AG20443 (cell line): ENCODE results near the gene MEIS1.

Source experiments
- DNase-seq: peaks from one replicate; pipeline ENCODE4 v3.0.0; 2012; ENCODE audit warnings: low spot score, mixed read lengths

Gene MEIS1

DNA sequence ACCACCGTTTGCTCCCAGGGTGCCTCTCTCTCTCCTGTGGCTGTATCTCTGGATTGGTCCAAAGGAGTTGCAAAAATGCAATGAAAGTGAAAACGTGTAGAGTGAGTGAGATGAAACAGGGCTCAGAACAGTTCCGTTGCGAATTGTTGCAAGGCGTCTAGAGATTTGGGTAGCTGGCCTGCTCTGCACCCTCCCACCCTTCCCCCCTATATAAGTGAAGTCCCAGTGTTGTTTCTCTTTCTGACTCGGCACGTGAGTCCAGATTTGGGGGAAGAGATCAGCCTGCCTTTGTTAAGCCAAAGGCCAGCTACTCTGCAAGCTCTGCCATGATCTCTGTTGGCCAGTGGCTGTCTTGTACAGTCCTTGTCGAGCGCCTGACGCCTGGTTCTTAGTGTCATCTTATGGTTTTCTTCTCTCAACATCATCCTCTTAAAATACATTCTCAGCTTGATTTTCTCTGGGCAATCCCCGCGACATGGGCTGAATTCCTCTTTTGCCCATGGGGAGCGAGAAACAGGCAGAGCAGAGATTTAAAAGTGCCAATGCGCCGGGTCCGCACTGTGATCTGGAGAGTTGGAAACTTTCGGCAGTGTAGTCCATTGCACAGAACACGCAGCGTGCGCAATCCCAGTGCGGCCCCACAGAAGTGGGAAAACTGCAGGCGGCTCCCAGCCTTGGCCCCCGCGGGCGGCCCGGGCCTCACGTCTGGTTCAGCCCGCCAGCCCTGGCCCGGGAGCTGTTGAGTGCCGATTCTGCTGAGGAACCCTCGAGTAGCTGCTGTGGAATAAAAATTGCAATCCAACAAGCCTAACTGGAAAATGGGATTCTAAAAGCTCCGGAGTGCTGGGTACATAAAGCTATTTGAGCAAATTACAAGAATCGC lies 9.3 kb downstream of the MEIS1 start:
- peak; percentile 23 for DNase-seq

DNA sequence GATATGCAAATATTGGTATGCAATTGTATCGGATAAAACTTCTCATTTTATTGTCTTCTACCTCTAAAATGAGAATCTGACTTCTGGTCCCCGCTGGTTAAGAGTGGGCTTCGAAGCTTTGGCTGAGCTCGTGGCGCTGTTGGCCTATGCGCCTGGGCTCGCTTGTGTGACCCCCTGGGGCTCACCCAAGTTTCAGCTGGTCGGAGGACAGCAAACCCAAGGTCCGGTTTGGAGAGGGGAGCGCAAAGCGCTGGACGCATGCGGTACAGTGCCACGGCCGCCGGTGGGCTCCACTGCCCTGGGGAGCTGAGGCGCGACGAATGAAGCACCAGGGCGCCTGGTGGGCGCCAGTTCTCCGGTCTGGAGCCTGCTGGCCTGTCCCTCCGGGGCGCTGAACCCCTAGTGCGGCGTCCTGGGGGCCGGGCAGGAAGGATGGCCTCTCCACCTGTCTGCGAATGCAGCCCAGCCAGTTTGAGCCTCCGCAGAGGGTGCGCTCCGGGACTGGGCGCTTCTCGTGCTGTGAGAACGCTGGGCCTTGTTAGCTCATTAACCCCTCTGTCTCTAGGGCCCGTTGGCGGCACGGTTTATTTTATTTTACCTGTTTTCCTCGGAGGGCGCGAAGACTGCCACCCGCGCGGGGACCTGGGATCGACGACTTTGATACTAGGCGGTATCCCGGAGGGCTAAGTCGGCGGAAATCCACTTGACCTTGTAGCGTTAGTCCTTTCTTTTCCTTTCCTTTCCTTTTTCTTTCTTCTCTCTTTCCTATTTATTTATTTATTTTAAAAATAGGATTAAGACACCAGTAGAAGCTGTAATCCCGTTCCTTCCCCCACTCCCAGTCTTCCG lies 10.4 kb downstream of the MEIS1 start:
- DNase-seq: peak; percentile 23

DNA sequence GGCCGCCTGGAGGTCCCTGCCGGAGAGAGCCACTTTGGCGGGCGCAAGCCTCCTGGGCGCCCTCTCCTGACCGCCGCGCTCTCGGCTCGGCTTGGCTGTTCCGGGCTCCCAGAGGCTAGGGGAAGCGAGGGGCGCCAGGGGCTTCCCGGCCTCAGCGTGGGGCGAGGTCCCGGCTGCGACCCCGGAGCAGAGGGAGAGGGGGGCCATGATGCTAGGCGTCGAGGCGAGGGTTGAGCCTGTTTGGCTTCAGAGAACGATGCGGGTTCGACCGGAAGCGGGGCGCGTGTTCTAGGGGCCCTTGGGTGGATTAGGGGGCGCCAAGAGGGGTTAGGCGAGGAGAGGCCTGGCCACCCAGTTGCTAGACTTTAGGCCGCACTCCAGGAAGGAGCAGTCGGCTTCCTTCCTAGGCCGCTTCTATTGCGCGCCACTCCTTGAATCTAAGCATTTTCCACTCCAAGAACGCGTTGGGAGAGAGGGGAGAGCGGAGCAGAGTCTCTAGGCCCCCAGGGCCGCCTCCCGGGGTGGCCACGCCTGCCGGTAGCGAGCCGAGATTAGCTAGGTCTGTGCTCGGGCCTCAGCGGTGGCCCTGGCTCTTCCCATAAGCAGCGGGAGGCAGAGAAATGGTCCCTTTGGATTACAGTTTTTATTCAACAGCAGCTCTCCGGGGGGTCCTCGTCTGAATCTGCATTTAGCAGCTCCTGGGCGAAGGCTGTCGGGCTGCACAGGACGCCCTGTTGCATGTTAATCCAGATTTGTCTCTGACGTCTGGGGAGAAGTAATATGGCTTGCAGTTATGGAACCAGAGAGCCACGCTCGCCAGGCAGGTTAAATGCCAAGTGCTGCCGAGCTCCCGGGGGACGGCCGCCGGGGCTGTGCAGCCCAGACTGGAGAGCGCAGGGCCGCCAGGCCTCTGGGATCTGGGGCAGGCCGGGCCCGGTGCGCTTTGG lies 11.3 kb downstream of the MEIS1 start:
- peak; percentile 54 for DNase-seq

DNA sequence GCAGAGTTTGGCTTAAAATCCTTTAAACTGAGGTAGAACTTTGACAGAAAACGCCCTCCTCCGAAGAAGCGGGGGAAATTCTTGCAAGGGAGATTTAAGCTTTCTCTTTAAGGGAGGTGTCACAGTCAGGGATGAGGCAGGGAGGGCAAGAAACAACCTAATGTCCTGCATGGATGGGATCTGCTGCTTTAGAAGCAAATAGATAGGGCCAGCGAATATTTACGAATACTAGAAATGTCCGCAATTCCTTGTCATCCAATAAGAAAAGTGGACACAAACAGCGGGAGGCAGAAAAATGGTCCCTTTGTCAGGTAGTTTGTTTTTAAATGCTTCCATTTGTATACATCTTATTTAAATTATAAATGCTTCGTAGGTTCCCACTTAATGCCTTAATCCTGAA lies 12.0 kb downstream of the MEIS1 start:
- no peak for DNase-seq

DNA sequence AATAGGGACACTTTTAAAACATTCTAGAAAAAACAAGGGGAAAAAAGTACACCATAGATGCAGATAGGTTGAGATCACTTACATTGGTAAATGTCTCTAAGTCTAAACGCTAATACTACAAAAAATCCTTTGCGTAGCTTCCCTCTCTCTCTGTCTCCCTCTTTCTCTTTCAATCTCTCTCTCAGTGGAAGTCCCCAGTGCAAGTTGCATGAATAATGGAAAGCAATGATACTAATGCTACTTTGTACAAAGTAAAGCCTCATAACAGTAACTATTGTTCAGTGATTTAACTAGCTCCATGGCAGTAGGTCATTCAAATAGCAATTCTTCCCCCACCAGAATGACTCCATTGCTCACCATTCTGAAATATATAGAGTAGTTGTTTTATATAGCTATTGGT lies 12.8 kb downstream of the MEIS1 start:
- no peak for DNase-seq

DNA sequence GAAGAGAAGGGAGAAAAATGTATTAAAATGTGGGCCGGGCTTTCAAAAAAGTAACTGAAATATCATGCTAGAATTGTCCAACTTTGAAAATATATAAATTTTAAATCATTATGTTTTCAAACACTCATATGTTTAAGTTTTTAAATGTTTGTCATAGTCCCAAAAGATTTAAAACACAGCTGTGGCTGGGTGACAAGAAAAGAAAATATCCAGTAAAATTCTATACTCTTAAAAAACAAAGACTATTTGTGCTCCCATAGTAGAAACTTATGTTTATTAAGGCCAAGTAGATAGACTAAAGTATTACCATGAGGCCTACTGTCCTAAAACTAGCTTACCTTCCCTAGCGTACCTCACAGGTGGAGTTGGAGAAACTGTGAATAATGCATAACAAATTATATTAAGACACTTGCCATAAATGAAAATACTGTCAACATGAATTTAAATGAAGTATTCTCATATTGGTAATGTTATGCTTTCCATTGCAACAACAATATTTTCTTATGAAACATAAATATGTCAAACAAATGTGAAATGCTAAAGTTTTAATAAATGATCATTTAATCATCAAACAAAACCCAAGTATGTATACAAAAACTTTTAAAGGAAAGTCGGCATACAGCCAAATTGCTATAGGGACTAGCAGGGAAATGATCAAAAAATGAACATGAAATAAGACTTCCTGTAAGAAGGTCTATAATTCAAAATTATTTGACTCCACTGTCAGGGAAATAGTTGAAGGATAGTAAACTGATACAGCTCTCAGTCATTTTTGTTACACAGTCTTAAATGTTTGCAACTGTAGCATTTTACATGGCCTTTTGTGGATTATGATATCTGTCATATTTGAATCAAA lies 13.4 kb downstream of the MEIS1 start:
- no peak for DNase-seq

DNA sequence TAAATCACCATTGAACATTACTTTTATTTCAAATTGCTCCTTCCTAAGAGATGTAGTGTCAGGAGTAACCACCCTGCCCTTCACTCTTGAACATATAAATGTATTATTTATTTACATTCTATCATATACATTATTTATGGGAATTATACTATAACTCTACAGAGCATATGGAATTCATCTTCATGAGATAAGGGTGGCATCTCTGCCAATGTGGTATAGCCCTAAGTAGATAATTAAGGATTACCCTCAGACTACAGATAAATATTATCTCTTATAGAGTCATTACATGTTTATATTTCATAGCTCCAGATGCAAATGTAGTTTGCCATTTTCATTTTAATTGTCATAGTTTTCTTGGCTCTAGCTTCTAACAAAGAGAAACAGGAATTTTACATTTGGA lies 17.3 kb downstream of the MEIS1 start:
- no peak for DNase-seq

DNA sequence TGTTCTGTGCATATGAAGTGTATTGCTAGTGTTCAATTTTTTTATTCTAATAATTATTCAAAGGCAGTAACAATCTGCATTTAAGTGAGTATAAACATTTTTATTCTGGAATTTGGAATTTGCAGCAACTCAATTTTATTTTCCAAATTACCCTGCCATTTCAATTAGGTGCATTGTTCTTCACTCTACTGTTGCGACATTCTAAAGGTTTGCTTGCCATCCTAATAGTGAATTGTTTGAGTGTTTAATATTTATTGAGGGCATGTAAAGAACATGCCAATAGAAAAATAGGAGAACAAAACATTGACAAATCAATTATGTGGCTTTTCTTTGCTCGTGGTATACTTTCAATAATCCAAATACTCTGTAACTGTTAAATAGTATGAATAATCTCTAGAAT lies 18.0 kb downstream of the MEIS1 start:
- no peak for DNase-seq

DNA sequence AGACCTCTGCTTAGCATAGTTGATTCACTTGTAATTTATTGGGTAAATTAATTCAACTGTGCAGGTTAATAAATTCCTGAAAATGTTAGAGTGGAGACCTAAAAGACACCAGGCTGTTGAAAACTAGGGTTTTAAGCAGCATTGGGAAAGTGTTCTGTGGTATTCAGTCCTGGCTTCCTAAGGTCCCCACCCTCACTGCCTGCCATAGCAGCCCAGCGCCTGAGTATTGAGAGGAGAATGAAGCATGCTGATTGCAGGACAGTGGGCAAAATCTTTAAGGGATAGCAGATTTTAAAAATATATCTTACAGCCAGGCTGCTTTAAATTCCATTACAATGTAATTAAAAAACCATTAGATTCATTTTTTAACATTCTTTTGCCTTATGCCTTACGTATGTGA lies 20.6 kb downstream of the MEIS1 start:
- no peak for DNase-seq

DNA sequence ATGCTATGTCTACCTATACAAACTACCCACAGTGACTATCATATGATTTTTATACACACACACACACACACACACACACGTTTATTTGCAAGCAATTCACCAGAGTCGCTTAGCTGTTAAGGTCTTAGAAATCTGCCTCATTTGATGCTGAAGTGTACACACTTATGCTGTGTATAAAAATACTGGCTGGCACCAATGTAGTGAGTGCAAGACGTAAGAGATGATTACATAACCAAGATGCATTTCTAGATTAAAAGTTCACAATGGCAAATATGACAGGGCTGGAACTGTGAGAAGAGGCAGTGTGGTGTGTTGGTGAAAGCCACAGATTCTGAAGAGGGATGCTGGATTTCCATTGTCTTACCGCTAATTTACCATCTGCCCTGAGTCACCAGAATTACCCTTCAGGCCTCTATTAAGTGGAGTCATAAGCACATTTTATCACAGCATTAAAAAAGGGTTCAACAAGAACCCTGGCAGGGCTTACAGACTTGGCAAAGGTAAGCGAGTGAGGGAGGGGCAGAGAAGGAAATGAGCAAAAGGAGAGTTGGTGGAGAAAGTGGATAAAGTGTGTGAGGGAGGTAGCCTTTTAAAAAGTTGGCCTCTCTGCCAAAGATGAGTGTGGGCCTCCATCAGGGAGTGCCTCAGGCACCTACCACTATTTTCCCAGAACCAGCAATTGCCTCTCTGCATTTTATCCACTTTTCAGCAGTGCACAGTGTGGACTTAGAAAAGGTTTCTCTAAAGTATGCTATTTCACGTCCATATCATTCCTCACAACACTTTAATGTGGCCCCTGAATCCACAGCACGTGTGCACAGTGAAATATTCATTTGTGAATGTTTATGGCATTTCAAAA lies 21.5 kb downstream of the MEIS1 start:
- DNase-seq: no peak

DNA sequence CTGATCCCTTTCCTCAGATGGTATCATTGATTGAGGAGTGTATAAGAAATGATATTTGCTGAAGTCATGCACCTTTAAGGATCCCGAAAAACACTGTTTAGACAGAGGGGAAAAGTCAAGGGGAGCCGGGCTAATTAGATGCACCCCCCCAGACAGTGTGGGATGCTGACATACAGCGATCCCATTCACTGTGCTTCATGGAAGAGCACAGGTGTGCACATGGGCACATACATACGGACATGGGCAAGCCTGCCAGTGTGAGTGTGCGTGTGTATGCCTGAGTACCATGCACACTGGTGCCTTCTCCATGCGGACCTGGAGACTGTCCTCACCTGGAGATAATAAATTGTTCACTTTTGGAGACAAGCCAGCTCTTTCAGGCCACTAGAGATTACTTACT lies 22.6 kb downstream of the MEIS1 start:
- no peak for DNase-seq

DNA sequence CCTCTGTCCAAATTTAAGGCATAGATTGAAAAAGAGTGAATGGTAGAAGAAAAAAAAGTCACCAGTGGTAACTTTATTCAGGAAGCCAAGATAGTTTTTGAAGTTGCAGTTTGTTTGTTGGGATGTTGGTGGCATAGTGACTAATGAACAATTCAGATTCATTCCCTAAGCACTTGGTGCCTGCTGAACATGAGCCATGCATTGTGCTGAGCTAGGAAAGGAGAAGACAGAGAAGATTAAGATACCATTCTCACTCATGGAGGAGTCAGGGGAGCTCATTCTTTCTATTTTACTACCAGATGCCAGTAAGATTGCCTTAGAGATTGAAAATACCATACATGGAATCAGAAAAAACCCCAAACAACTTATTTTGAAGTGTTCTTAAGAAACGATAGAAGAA lies 25.1 kb downstream of the MEIS1 start:
- no peak for DNase-seq

DNA sequence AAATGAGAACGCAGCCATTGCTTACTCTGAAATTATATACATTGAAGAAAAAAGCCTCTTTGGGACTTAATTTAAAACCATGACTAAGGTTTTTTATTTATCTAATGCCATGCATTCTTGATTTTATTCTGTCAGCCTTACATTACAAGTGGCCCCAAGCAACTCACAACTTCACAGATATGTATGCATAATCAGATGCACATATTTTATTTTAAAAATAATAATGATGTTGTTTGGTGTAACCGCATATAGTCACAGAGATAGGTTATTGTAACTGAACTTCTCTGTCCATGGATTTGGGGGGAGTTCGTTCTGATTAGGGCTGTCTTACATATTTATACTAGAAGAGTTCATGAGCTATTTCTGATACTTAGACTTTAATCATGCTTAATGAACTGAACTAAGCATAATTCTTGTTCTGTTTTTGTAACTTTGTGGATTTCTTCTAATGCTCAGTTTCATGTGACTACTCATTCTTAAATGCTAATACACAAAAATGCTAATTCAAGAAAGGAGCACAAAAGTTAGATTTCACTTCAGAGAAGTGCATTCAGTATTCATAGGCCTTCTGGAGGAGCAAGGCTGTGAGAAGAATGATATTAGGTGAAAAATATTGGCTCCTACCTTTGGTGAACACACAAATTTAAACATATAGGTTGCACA lies 26.2 kb downstream of the MEIS1 start:
- no peak for DNase-seq

DNA sequence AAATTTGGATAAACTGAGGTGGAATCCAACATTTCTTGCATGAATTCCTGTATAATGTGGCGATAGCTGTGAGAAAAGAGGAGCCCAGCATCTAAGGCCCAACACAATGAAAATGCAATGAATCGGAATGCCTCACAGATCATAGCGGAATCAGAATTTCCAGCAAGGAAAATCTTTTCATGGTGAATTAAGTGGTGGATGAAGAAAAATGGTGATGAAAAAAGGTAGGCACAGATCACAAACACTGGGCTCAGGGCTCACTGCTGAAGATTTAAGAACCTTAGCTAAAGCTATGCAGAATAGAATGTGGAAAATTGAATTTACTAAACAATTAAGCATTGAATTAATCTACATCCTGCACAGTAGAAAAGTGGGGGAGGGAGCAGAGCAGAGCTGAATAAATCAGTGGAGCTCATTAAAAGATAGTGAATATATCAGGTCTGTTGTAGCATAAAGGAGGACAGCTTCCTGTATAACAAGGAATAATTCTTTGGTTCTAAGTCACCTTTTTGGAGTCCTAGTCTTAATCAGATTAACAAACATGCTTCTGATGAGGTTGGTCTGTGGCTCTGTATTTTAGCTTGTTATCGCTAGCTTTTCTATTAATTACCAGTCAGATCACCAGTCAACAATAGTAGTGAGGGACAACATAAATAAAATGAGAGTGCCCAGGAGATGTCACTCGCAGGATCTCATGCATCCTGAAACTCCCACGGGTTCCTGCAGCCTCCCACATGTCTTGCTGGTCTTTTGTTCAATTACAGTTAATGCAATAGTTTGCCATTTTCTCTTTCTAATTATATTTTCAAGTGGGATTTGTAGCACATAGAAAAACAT lies 27.0 kb downstream of the MEIS1 start:
- DNase-seq: no peak

DNA sequence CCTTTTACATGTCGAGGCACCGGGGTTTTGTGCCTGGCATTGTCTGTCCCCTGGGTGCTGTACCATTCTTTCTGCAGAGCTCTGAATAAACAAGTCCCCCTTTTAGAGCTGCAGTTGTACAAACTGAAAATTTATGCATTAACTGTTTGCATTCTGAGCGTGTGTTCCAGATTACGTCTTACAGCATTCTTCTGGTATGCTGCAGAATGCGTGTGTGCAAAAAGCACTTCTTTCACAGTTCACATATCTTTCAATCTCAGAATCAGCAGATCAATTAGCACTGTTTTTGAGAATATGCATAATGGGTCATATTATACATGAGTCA lies 27.5 kb downstream of the MEIS1 start:
- no peak for DNase-seq

DNA sequence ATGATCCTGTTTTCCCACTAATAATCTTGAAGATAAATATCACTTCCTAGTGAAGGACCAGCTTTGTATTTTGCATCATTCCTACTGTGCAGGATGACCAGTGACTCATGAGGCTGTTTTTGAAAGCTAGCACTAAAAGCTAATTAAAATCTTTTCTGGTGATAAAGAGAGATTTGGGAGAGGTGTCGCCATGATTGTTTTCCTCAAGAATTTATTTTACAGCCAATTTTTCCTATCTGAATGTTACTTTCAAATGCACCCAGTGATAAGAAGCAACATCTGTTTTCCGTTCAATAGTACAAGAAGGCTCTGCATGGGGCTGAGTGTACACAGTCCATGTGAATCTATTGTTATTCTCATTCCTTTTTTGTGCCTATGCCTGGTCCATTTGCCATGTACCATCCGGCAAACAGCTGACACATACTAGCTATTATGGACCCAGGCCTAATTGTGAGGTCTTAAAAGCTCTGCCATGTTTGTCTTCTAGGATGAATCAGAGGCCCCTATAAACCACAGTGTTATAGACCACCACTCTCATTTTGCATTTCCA lies 28.4 kb downstream of the MEIS1 start:
- no peak for DNase-seq

DNA sequence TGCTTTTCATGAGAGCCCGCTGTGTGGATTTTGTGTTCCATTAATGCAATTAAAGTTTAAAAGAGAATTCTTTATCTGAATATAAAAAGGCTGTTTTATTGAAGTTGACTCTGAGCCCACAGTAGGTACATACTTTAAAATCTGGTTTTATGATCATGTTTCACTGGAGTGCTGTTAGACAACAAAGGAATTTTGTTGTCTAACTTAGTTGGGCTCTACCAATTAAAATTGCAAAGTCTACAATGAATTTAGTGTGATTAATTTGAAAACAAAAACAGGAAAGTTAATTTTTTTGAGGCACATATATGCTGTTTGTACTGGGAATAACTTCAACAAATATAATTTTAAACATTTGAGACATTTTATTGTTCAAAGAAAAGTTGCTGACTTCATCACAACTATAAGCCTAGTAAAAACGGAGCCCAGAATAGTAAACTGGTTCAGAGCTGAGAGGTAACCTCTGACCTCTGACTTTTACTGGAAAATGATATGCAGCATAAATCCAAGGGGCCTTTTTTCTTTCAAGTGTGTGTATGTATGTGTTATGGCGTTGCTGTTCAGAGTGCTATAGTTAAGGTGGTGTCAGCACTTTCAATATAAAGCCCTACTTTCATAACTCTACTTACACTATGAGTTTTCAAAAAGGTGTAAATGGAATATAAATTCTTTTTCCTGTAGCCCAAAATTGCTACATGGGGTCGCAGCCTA lies 30.2 kb downstream of the MEIS1 start:
- no peak for DNase-seq

DNA sequence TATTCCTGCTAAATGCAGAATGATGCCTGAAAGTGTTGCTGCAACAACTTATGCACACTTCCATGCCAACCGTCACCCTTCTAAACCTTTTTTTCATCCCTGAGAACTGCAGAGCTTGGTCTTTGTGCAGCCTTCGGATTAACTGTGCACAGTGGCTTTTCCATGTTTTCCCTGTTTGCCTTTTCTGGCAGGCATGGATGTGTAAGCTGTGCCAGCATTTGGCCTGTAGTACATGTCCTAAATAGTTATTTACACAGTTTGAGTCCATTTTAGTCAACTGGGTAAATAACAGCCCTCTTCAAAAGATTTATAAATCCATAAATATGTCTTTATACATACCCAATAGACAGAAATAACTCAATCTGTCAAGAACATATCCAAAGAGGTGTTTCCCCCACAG lies 31.5 kb downstream of the MEIS1 start:
- DNase-seq: no peak
